ENCODE data around the gene ANKRD13D. TPM values are rescaled to one million over a fixed set of nuclear protein-coding genes. Genes with fewer than 3 reads are reported as not detected.
A peak's percentile ranks its signal among the peaks of the same experiment; 100 is the strongest.

The ANKRD13D gene
- total and polyA plus RNA-seq, 2 of the 8 experiments (the other 6 are each of a cell fraction or from before 2014, with no cell fraction given): 24.9 to 26.5 TPM

- Histone ChIP-seq H2AK5ac (ENCODE audit: low read depth, low read length) (no peak overlapping the region), H2AFZ (ENCODE audit: low read length) (no peak overlapping the region), H3K79me1 (ENCODE audit: low read depth, low read length) (no peaks in the 10 kb centered on the region; the same call in 1 of the 2 replicates), H4K8ac (ENCODE audit: extremely low read depth, insufficient read depth, low read length) (no peak overlapping the region; the same call in 1 of the 2 replicates), H3K36me3 (ENCODE audit: control insufficient read depth in 2 of 4, insufficient read depth in 4 of 4, low read length in 3 of 4) (peaks cover 2 to 17% (median 4%) of the 10 kb centered on the region in 4 experiments; a peak in 5 of 8 replicates), H3K23ac (ENCODE audit: insufficient read length) (no peak overlapping the region), H2BK120ac (replicated peaks; ENCODE audit: low read depth, low read length) (no peak overlapping the region), H3K14ac (ENCODE audit: insufficient read length) (no peak overlapping the region), H2BK20ac (ENCODE audit: low read length) (no peak overlapping the region), H4K5ac (ENCODE audit: insufficient read length, low read depth, low read length) (peak overlapping the region; percentile 48), H3K27ac (ENCODE audit: low read depth, low read length) (no peak overlapping the region), H3K18ac (ENCODE audit: extremely low read depth, low read length) (peak overlapping the region; percentile 48), H3K27me3 (replicated peaks in 1 of 4; ENCODE audit: control insufficient read depth in 3 of 4, extremely low read depth in 1 of 4, insufficient read depth in 3 of 4, low read length in 3 of 4) (no peaks in the 10 kb centered on the region), H3K4me2 (ENCODE audit: insufficient read depth in 1 of 2, low read depth in 2 of 2, low read length in 2 of 2) (peak overlapping the region; percentile 74 to 99), H2BK15ac (ENCODE audit: low read length) (peak overlapping the region; percentile 61; the same call in 1 of the 2 replicates), H3K4me3 (ENCODE audit: extremely low read depth in 1 of 4, insufficient read depth in 2 of 4, low read depth in 3 of 4, low read length in 4 of 4) (peak overlapping the region; percentile 50 to 65 (median 57)), H3K4me1 (replicated peaks in 1 of 4; ENCODE audit: control insufficient read depth in 3 of 4, insufficient read depth in 4 of 4, low read length in 3 of 4) (peaks cover 0 to 18% (median 11%) of the 10 kb centered on the region in 4 experiments; a peak in 6 of 7 replicates), H3K9me3 (ENCODE audit: insufficient read depth in 2 of 2, low read depth in 1 of 2, low read length in 1 of 2) (no peaks in the 10 kb centered on the region), H4K91ac (replicated peaks; ENCODE audit: insufficient read length, low read length) (no peak overlapping the region), H3K4ac (replicated peaks; ENCODE audit: insufficient read length, low read depth, low read length) (peak overlapping the region; percentile 85), H2BK12ac (ENCODE audit: low read depth, low read length) (0 out of 2 replicates have a peak overlapping the region, but pooled peaks have one; percentile 50), H3K9ac (replicated peaks in 1 of 4; ENCODE audit: extremely low read depth in 1 of 4, low read depth in 3 of 4, low read length in 3 of 4) (peak overlapping the region in 2 of 4 experiments; percentile 48 to 58; a peak in 4 of 7 replicates), H2BK5ac (ENCODE audit: low read depth, low read length) (no peak overlapping the region), H4K20me1 (replicated peaks in 1 of 2; ENCODE audit: control insufficient read depth in 1 of 2, insufficient read depth in 2 of 2, low read length in 2 of 2) (peaks cover 0 to 4% of the 10 kb centered on the region in 2 experiments), H3K79me2 (ENCODE audit: control insufficient read depth in 1 of 2, insufficient read depth in 2 of 2, low read length in 2 of 2) (no peaks in the 10 kb centered on the region; a peak in 1 of 4 replicates), H3K56ac (replicated peaks; ENCODE audit: insufficient read length, low read depth, low read length) (no peak overlapping the region), H3K23me2 (ENCODE audit: low read depth, low read length) (peaks cover 7% of the 10 kb centered on the region; the same call in 1 of the 2 replicates)
- 61% methylated on average over 26 of the region's 36 CpGs; no CpG with 5 or more reads in 1 of the 2 experiments for WGBS, 2 experiments (ENCODE audit: extremely low coverage in 1 of 2, insufficient coverage in 1 of 2, insufficient read length in 1 of 2, insufficient replicate concordance in 2 of 2, low coverage in 1 of 2, low lambda C conversion rate in 2 of 2, missing lambda C conversion rate in 1 of 2)
- CTCF ChIA-PET (ENCODE audit: partially characterized antibody): interaction anchor here (0.5 to 5.9 kb wide), 11 partner anchors 11 to 236 kb away, joined by 3 to 47 read pairs (median 6); partner anchors contain the start of gene SSH3
- POLR2A ChIA-PET (ENCODE audit: partially characterized antibody): interaction anchor here (1.4 to 7.9 kb wide), 6 partner anchors 11 to 50 kb away, joined by 3 to 106 read pairs (median 18); partner anchors contain the start of genes GRK2 and SSH3
- no peak for TF ChIP-seq CHD2 (IDR thresholded peaks at IDR 0.05; ENCODE audit: low read length)
- no peak for TF ChIP-seq HDAC6 (IDR thresholded peaks at IDR 0.05; ENCODE audit: low read depth, low read length)
- no peak for TF ChIP-seq SP2 (IDR thresholded peaks at IDR 0.05; ENCODE audit: low read length)
- TF ChIP-seq SIN3A (conservative IDR thresholded peaks at IDR 0.05 in 1 of 2, IDR thresholded peaks at IDR 0.05 in 1 of 2; ENCODE audit: low read depth in 1 of 2, low read length in 2 of 2): peak in 1 of 2 experiments; percentile 49; a peak in 1 of 4 replicates
- TF ChIP-seq RXRA (IDR thresholded peaks at IDR 0.05; ENCODE audit: insufficient read depth, low read depth, low read length): no peak
- no peak for TF ChIP-seq POLR2AphosphoS5 (IDR thresholded peaks at IDR 0.05; ENCODE audit: low read depth, low read length)
- FAIRE-seq: no peak
- DNase-seq (ENCODE audit: low read depth in 1 of 2, low spot score in 2 of 2): peak in 1 of 2 experiments; percentile 64
These were observed 762 bp downstream of the ANKRD13D start for GRCh38 chr11:67289651-67290479.
